ENCODE measurements around the gene NSMF. TPM values are rescaled to one million over a fixed set of nuclear protein-coding genes. Genes with fewer than 3 reads are reported as not detected.

The NSMF gene
- total RNA-seq, 1 donor from 2014 or later, result 131 TPM

DNA sequence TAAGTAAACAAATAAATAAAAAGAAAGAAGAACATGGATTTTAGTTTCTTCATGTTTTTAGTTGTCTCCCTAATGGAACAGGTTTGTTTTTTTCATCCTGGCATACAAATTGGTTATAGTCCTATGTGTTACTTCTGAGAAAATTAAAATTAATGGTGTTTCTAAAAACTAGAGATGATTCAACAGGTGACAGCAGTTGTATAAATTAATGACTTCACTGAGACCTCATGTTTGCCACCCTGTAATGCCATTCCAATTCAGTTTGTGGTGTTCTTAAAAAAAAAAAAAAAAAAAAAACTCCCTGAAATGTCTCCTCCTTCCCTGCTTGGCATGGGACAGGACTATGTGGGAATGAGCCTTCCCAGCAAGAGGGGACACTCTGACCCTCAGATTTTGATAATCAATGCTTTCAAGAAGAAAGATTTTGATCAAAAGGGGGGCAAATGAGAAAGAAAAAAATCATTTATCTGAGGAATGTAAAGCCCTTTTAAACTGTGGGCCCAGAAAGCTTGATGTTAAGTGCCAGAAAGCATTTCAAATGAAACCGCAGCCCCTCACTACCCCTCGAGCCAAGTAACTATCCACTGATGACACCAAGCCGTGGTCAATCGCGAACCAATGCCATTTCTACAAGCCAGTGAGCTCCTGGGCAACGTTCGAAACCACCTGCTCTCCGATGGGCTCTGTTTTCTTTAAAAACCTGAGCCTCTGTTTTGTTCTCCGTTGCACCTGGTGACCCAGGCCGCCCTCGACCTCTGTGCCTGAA lies 37.1 kb downstream of the NSMF start:
- Mint-ChIP-seq H3K4me3 (ENCODE audit: unreplicated experiment) (peak overlapping the region; percentile 94), H3K4me1 (ENCODE audit: low read depth, unreplicated experiment) (peaks cover 3% of the 10 kb centered on the region), H3K27me3 (ENCODE audit: unreplicated experiment) (peaks cover 7% of the 10 kb centered on the region), H3K36me3 (ENCODE audit: unreplicated experiment) (no peaks in the 10 kb centered on the region), H3K27ac (ENCODE audit: unreplicated experiment) (peak overlapping the region; percentile 73), H3K9me3 (ENCODE audit: unreplicated experiment) (peaks cover 8% of the 10 kb centered on the region)
- TF ChIP-seq, protein P1, sequence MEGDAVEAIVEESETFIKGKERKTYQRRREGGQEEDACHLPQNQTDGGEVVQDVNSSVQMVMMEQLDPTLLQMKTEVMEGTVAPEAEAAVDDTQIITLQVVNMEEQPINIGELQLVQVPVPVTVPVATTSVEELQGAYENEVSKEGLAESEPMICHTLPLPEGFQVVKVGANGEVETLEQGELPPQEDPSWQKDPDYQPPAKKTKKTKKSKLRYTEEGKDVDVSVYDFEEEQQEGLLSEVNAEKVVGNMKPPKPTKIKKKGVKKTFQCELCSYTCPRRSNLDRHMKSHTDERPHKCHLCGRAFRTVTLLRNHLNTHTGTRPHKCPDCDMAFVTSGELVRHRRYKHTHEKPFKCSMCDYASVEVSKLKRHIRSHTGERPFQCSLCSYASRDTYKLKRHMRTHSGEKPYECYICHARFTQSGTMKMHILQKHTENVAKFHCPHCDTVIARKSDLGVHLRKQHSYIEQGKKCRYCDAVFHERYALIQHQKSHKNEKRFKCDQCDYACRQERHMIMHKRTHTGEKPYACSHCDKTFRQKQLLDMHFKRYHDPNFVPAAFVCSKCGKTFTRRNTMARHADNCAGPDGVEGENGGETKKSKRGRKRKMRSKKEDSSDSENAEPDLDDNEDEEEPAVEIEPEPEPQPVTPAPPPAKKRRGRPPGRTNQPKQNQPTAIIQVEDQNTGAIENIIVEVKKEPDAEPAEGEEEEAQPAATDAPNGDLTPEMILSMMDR (IDR thresholded peaks at IDR 0.05; ENCODE audit: partially characterized antibody, unreplicated experiment), result no peak
- no peak for DNase-seq

DNA sequence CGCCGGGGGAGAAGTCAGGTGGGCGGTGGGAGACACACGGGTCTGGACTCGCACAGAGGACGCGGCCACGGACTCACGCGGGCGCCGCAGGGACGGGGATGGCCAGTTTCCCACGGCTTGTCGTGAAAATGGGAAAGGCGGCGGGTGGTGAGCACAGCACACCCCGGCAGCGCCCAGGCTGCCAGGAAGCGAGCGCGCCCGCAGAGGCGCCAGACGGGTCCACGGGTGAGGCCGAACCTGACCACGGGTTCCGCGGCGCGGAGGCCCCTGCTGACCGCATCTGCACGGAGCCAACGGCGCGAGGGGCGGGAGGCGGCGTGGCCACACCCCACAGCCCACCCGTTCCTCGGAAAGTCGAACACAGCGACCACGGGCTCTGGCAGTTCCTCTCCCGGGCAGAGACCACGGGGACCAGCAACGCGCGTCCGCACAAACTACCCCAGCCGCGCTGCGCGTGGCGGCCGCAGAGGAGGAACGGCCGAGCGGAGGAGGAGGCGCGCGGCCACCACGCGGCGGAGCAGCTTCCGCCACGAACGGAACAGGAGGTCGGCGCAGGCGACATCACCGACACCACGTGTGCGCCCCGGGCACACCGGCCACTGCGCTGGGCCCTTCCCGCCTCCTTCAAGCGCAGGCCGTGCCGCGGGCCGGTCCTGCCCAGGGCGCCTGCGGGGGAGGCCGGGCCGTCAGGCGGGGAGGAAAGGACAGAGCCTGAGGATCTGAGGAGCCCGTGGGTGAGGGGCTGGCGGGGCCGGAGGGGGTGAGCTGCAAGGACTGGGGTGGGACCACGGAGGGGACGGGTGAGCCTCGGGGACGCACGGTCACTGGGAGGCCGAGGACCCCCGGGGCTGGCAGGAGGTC lies 41.7 kb downstream of the NSMF start:
- Mint-ChIP-seq H3K4me3 (ENCODE audit: unreplicated experiment) (no peak overlapping the region), H3K4me1 (ENCODE audit: low read depth, unreplicated experiment) (peaks cover 8% of the 10 kb centered on the region), H3K27ac (ENCODE audit: unreplicated experiment) (no peak overlapping the region), H3K9me3 (ENCODE audit: unreplicated experiment) (peaks cover 5% of the 10 kb centered on the region), H3K36me3 (ENCODE audit: unreplicated experiment) (no peaks in the 10 kb centered on the region), H3K27me3 (ENCODE audit: unreplicated experiment) (peaks cover 3% of the 10 kb centered on the region)
- DNase-seq, result no peak
- TF ChIP-seq, protein P1 (IDR thresholded peaks at IDR 0.05; ENCODE audit: partially characterized antibody, unreplicated experiment), result no peak

DNA sequence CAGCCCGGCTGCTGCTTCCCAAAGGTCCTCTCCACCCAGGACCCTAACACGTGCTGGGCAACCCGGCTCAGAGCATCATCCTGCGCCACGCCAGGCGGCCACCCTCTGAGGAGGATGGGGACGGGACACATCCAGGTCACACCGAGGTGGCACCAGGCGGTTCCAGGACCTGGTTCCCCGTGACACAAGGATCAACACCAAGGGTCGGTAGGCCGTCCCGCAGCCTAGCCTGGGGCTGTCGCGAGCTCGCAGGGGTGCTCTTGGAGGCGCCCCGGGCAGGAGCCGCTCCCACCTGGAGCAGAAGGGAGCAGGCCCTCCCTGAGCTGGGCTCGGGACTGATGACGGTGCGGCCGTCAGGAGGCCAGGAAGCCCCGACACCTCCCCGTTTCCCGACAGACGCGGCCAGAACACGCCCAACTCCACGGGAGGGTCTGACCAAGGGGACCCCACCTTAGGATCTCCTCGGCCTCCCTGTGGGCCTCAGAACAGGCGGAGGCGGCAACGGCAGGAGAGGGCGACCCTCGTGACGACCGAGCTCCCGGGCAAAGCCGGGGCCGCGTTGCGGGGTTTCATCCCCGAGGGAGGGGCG lies 42.5 kb downstream of the NSMF start:
- DNase-seq, result no peak
- Mint-ChIP-seq H3K9me3 (ENCODE audit: unreplicated experiment) (no peaks in the 10 kb centered on the region), H3K4me1 (ENCODE audit: low read depth, unreplicated experiment) (peaks cover 5% of the 10 kb centered on the region), H3K4me3 (ENCODE audit: unreplicated experiment) (no peak overlapping the region), H3K36me3 (ENCODE audit: unreplicated experiment) (no peaks in the 10 kb centered on the region), H3K27me3 (ENCODE audit: unreplicated experiment) (no peaks in the 10 kb centered on the region), H3K27ac (ENCODE audit: unreplicated experiment) (no peak overlapping the region)
- TF ChIP-seq, protein P1 (IDR thresholded peaks at IDR 0.05; ENCODE audit: partially characterized antibody, unreplicated experiment), result no peak

- DNase-seq, result no peak
- peaks cover 5% of the 10 kb centered on the region for H3K4me1 Mint-ChIP-seq (ENCODE audit: low read depth, unreplicated experiment)
- no peak overlapping the region for H3K4me3 Mint-ChIP-seq (ENCODE audit: unreplicated experiment)
- no peaks in the 10 kb centered on the region for H3K27me3 Mint-ChIP-seq (ENCODE audit: unreplicated experiment)
- TF ChIP-seq, protein P1 (IDR thresholded peaks at IDR 0.05; ENCODE audit: partially characterized antibody, unreplicated experiment), result no peak
- H3K36me3 Mint-ChIP-seq (ENCODE audit: unreplicated experiment), result no peaks in the 10 kb centered on the region
- no peaks in the 10 kb centered on the region for H3K9me3 Mint-ChIP-seq (ENCODE audit: unreplicated experiment)
- no peak overlapping the region for H3K27ac Mint-ChIP-seq (ENCODE audit: unreplicated experiment)
Measured at GRCh38 chr9:137416006-137416562, 43.0 kb downstream of the NSMF start.

All from glutamatergic neuron (in vitro differentiated cells).